Activated CD4-positive, alpha-beta T cell treated with anti-CD3 and anti-CD28 coated beads for 24 hours (primary cell): Measurements from ENCODE around the gene SPDEF.

Experiments
- DNase-seq, 2 donors: peaks; one replicate each; pipeline ENCODE4 v3.0.0-alpha.2; 2020; ENCODE audit warnings: low read depth in 2 of 2

Gene SPDEF

GRCh38 chr6:34544776-34545471, 11.2 kb downstream of the SPDEF start:
- no peak for DNase-seq

DNA sequence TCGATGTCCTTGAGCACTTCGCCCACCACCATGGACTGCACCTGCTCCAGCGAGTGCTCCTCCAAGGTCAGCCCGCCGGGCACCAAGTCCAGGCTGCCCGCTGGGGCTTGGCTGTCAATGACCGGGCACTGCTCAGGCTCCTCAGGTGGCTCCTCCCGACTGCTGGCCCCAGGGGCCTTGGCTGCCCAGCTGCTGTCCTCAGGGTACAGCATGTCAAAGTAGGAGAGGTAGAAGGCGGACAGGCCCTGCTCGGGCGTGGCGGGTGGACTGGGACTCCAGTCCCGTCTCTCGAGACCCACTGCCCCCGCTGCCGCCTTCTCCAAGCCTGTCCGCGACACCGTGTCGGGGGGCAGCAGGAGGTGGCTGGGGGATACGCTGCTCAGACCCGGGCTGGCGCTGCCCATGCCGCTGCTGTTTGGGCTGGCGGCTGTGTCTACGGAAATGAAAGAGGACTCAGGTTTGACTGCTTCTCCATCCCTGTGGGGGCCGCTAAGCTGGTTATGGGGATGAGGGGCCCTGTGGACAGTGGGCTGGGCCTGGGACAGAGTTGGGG, 12.0 kb downstream of the SPDEF start:
- DNase-seq = no peak

- DNase-seq = no peak
These were observed 12.7 kb downstream of the SPDEF start for GRCh38 chr6:34543421-34543820.

GRCh38 chr6:34540841-34541240, 15.3 kb downstream of the SPDEF start:
- no peak for DNase-seq

DNA sequence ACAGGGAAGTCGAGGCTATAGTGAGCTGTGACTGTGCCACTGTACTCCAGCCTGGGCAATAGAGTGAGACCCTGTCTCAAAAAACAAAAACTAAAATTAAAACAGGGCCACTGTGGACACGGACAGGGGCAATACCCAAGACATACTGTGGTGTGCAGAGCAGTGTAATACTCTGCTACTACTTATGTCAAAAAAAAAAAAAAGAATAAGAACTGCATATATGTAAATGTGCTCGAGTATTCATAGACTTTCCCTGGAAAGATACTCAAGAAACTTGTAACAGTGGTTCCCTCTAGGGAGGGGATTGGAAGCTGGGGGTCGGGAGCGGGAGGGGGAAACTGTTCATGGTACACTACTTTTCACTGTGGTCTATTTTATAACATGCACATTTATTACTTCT, 15.9 kb downstream of the SPDEF start:
- no peak for DNase-seq

DNA sequence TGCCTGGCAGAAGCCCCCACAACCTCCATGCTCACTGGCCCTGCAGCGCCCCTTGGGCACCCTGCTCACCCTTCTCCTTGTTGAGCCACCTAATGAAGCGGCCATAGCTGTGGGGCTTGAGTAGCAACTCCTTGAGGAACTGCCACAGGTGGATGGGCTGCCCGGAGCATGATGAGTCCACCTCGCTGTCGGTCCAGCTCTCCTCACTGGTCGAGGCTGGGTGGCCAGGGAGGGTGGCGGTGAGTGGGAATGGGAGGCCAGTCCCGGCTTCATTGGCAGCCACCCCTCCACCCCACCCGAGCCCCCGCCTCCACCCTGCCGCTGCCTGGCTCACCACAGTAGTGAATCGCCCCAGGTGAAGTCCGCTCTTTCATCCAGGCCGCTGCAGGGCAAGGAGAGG, 16.9 kb downstream of the SPDEF start:
- no peak for DNase-seq

DNA sequence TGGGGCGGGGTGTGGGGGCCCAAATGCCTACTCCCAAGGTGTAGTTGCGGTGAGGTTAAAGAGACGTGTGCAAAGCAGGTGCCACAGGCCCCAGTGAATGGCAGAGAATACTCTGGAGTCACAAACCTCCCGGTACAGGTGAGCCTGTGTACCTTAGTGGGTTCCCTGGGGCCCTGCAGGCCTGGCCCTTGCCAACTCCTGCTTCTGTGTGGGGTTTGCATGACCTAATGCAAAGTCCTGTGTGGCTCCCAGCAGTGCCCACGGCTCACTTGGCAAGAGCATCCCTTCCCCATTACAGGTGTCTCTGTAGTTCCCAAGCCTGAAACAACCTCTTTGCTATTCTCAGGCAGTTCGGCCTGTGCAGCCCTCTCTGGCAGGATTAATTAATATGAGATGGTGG, 17.5 kb downstream of the SPDEF start:
- DNase-seq = no peak

DNA sequence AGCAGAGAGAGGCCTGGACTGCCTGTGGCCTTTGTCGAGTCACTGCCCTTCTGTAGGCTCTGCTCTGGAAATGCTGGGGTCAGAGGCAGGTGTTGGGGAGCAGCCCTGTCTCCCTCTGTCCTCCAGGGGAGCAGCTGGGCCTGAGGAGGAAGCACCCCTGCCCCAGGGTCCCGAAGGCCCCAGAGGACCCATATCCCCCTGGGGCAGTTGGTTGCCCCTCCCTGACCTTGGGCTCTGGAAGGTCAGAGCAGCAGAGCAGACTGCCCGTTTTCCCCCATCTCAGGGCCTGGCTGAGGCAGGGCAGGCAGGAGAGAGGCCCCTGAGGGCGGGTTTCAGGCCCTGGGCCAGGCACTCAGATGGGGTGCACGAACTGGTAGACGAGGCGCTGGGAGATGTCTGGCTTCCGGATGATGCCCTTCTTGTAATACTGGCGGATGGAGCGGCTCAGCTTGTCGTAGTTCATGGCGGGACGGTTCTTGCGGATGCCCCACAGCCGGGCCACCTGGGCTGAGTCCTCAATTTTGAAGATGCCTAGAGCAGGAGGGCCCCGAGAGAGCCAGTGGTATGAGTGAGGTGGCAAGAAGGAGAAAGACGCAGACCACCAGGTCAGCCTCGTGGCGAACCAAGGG, 18.1 kb downstream of the SPDEF start:
- DNase-seq = no peak

DNA sequence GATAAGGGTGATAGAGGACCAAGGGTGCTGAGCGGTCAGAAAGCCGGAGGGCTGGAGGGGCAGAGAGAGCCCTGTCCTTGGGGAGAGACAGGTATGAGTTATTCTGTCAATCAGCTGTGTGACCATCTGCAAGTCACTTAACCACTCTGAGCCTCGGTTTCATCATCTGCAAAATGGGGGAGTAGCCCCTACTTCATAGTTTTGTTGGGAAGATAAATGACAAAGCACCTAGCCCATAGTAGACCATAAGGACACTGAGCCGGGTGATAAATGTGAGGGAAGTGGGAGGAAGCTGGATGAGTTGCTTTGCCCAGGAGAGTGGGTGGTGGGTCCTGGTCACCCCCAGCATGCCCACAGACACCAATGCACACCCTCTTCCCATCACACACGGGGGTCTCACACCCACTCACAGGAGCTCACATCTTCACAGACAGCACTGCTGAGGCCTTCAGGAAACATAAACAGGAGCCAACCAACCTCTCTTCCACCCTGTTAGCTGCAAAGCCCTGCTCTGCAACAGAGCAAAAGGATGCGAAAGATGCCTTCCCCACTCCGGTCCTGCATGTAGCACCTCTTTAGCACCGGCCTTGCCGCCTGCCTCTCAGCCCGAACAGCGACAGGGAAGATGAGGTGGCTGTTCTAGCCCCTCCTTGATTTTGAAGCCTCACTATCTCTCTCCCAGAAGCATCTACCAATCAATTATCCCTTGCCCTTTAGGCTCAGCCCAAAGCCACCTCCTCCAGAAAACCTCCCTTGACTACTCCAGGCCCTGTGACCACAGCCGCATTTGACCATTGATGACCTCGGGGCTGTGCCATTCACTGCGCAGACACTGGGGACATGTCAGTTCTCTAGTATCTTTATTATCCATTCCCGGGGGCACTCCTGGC, 18.9 kb downstream of the SPDEF start:
- no peak for DNase-seq

- DNase-seq = no peak
These were observed 19.7 kb downstream of the SPDEF start for GRCh38 chr6:34536251-34536958.

DNA sequence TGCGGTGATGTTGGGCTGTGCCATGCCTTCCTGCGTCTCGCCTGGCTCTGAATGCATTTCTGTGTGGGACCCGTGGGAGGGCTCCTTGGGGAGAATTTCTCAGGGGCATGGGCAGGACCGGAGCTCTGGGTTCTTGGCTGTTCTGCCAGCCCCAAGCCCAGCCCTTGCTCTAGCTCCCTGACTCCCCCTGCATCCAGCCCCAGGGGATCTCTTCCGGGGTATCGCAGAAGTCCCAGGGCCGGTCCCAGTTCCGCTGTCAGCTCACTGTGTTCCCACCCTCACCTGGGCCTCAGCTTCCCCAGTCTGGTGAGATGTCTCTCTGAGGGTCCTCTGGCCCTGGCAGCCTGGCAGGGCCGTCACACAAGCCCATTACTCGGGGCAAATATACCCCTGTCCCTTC, 20.5 kb downstream of the SPDEF start:
- no peak for DNase-seq

DNA sequence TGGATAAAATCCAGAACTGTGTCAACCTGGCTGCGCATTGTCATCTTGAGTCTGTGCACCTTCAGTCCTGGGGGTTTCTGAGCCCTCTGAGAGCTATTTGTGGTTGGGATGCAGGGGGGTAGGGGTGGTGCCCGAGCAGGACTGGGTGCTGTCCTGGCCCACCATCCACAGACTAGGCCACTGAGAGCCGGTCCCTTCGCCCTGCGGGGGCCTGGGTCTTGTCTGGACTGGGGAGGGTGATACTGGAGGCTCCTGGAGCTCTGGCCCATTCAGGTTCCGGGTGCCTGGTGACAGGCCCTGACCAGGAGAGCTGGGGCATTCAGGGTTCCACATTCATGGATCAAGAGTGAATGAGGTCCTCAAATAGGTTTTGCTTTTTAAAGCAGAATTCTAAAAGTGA, 20.9 kb downstream of the SPDEF start:
- no peak for DNase-seq

DNA sequence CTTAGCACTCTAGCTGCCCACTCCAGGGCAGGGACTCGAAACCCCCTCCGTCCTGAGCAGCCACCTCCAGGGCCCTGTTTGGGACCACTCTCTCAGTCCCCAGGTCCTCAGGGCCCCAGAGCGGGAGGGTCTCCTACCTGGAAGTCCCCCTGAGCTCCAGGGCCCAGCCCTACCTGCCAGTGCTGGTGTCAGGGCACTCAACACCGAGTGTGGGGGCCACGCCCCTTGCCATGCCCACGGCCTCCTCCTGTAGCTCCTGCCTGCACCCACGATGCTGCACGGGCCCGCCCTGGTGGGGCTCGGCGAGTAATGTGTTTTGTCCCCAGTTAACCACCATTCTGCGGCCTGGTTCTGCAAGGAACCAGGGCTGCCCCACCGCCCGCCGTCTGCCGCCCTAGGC, 21.5 kb downstream of the SPDEF start:
- no peak for DNase-seq

- DNase-seq = no peak
These were observed 22.0 kb downstream of the SPDEF start for GRCh38 chr6:34534146-34534545.

- no peak for DNase-seq
These were observed 23.9 kb downstream of the SPDEF start for GRCh38 chr6:34532230-34532629.

- no peak for DNase-seq
These were observed 24.4 kb downstream of the SPDEF start for GRCh38 chr6:34531580-34532201.

DNA sequence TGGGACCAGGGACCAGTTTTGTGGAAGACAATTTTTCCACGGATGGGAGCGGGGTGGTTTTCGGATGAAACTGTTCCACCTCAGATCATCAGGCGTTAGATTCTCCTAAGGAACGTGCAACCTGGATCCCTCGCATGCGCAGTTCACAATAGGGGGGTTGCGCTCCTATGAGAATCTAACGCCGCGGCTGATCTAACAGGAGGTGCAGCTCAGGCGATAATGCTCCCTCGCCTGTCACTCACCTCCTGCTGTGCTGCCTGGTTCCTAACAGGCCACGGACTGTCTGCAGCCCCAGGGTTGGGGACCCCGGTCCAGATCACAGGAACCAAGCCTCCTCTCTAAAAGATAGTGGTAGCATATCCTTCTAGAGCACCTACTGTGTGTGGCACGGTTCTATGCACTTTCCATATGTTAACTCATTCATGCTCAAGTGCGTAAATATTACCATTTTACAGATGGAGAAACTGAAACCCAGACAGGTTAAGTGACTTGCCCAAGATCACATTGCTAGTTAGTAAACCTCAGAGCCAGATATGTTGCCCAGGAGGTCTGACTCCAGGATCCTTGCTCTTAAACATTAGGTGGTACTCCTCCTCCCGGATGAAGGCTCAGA, 25.3 kb downstream of the SPDEF start:
- no peak for DNase-seq

GRCh38 chr6:34529665-34530327, 26.3 kb downstream of the SPDEF start:
- DNase-seq = no peak

GRCh38 chr6:34528996-34529664, 27.0 kb downstream of the SPDEF start:
- DNase-seq = no peak
